ENCODE data around the gene FAM24B.

- TF ChIP-seq EZH2 (IDR thresholded peaks at IDR 0.05; ENCODE audit: insufficient read depth, poor library complexity, severe bottlenecking) (no peak), EZH2phosphoT487 (IDR thresholded peaks at IDR 0.05; ENCODE audit: insufficient read depth, low read depth) (no peak)
These were observed 36.3 kb upstream of the FAM24B start for GRCh38 chr10:122915700-122916099.
